ENCODE results near the gene CDT1.

DNA sequence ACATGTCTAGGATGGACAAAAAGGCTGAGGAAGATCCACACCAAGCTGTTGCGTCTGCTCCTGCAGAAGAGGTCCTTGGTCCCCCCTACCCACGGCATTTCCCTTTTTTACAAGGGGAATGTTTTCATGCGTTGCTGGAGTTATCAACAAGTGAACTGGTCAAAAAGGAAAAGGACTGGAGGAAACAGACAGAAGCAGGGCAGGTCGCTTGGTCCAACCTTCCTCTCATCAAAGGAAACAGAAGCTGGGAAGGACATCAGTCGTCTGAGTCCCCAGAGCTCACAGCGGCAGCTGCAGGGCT is 44.7 kb upstream of the CDT1 start:
- TF ChIP-seq EZH2phosphoT487 (IDR thresholded peaks at IDR 0.05; ENCODE audit: insufficient read depth, low read depth) (no peak), EZH2 (IDR thresholded peaks at IDR 0.05; ENCODE audit: insufficient read depth, poor library complexity, severe bottlenecking) (no peak)
